ENCODE data around the gene ARVCF.

Gene ARVCF

GRCh38 chr22:19992921-19993355 is 23.7 kb downstream of the ARVCF start:
- Histone ChIP-seq H3K79me2 (ENCODE audit: insufficient read depth, low read length) (no peaks in the 10 kb centered on the region), H3K9me3 (ENCODE audit: low read length) (no peaks in the 10 kb centered on the region), H4K20me1 (ENCODE audit: insufficient read depth, low read length) (no peaks in the 10 kb centered on the region), H3K4me2 (ENCODE audit: low read length) (no peak overlapping the region), H3F3A (ENCODE audit: insufficient read depth, low read length) (no peaks in the 10 kb centered on the region), H3K9me2 (ENCODE audit: low read depth, low read length) (no peaks in the 10 kb centered on the region), H3K27me3 (ENCODE audit: insufficient read depth, low read length) (peaks cover 10% of the 10 kb centered on the region), H3K36me3 (ENCODE audit: insufficient read depth, low read length) (no peaks in the 10 kb centered on the region), H3K27ac (ENCODE audit: low read depth, low read length, poor library complexity, severe bottlenecking) (no peak overlapping the region), H3K4me1 (ENCODE audit: insufficient read depth, low read length, severe bottlenecking) (no peaks in the 10 kb centered on the region), H3K9ac (ENCODE audit: low read length) (no peak overlapping the region), H2AFZ (ENCODE audit: low read length) (no peak overlapping the region), H3K4me3 (ENCODE audit: low read depth, low read length, poor library complexity, severe bottlenecking) (no peak overlapping the region)
- no peak for TF ChIP-seq EZH2 (IDR thresholded peaks at IDR 0.05; ENCODE audit: borderline replicate concordance, low read length)
- TF ChIP-seq CTCF (IDR thresholded peaks at IDR 0.05; ENCODE audit: low read length) = no peak

DNA sequence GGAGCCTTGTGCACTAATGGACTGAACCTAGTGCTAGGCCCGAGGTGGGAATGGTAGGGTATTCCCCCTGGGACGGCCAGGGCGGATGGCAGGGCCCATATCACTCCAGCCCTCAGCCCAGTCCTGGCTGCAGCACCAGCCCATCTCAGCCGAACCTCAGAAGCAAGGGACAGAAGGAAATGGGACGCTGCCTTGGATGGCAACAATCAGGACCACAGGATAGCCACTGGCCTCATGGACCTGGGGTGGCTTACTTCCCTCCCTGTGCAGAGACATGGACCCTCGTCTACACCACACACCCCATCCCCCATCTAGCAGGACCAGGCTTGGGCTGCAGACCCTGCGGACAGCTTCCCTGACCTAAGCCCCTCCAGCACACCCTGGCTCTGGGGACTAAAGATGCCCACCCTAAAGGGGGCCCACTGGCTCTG is 24.1 kb downstream of the ARVCF start:
- Histone ChIP-seq H3K79me2 (ENCODE audit: insufficient read depth, low read length) (no peaks in the 10 kb centered on the region), H3K4me1 (ENCODE audit: insufficient read depth, low read length, severe bottlenecking) (no peaks in the 10 kb centered on the region), H3K9me3 (ENCODE audit: low read length) (no peaks in the 10 kb centered on the region), H3K27ac (ENCODE audit: low read depth, low read length, poor library complexity, severe bottlenecking) (no peak overlapping the region), H3F3A (ENCODE audit: insufficient read depth, low read length) (no peaks in the 10 kb centered on the region), H3K4me3 (ENCODE audit: low read depth, low read length, poor library complexity, severe bottlenecking) (no peak overlapping the region), H3K4me2 (ENCODE audit: low read length) (no peak overlapping the region), H3K36me3 (ENCODE audit: insufficient read depth, low read length) (no peaks in the 10 kb centered on the region), H3K27me3 (ENCODE audit: insufficient read depth, low read length) (peaks cover 10% of the 10 kb centered on the region), H4K20me1 (ENCODE audit: insufficient read depth, low read length) (no peaks in the 10 kb centered on the region), H3K9ac (ENCODE audit: low read length) (no peak overlapping the region), H3K9me2 (ENCODE audit: low read depth, low read length) (no peaks in the 10 kb centered on the region), H2AFZ (ENCODE audit: low read length) (no peak overlapping the region)
- TF ChIP-seq CTCF (IDR thresholded peaks at IDR 0.05; ENCODE audit: low read length) = no peak
- no peak for TF ChIP-seq EZH2 (IDR thresholded peaks at IDR 0.05; ENCODE audit: borderline replicate concordance, low read length)

GRCh38 chr22:19991645-19992451 is 24.8 kb downstream of the ARVCF start:
- no peak overlapping the region for H3K27ac ChIP-seq (ENCODE audit: low read depth, low read length, poor library complexity, severe bottlenecking)
- H3K9ac ChIP-seq (ENCODE audit: low read length) = no peak overlapping the region
- no peaks in the 10 kb centered on the region for H3K4me1 ChIP-seq (ENCODE audit: insufficient read depth, low read length, severe bottlenecking)
- no peaks in the 10 kb centered on the region for H3K79me2 ChIP-seq (ENCODE audit: insufficient read depth, low read length)
- H3K27me3 ChIP-seq (ENCODE audit: insufficient read depth, low read length) = peaks cover 10% of the 10 kb centered on the region
- H3K4me3 ChIP-seq (ENCODE audit: low read depth, low read length, poor library complexity, severe bottlenecking) = no peak overlapping the region
- no peaks in the 10 kb centered on the region for H4K20me1 ChIP-seq (ENCODE audit: insufficient read depth, low read length)
- H3K9me3 ChIP-seq (ENCODE audit: low read length) = no peaks in the 10 kb centered on the region
- no peak overlapping the region for H2AFZ ChIP-seq (ENCODE audit: low read length)
- no peaks in the 10 kb centered on the region for H3K9me2 ChIP-seq (ENCODE audit: low read depth, low read length)
- TF ChIP-seq CTCF (IDR thresholded peaks at IDR 0.05; ENCODE audit: low read length) (no peak), EZH2 (IDR thresholded peaks at IDR 0.05; ENCODE audit: borderline replicate concordance, low read length) (no peak)
- H3K4me2 ChIP-seq (ENCODE audit: low read length) = no peak overlapping the region
- no peaks in the 10 kb centered on the region for H3F3A ChIP-seq (ENCODE audit: insufficient read depth, low read length)
- H3K36me3 ChIP-seq (ENCODE audit: insufficient read depth, low read length) = no peaks in the 10 kb centered on the region

All from OCI-LY1 (cell line).